Upper lobe of left lung (tissue), 4 donors: ENCODE data around the gene CARD9.

Experiments
- EP300 ChIP-seq, 4 donors: sonication (generic); formaldehyde crosslinking; IDR thresholded peaks; one replicate each; pipeline ENCODE4 v1.5.1; 2017; ENCODE audit warnings: antibody characterized with exemption in 4 of 4, control low read depth in 2 of 4
- POLR2A ChIP-seq, 4 donors: fragments of 450-650 bp; IDR thresholded peaks; one replicate each; pipeline ENCODE4 v1.5.1; 2016 to 2017; ENCODE audit warnings: antibody characterized with exemption in 4 of 4, mild to moderate bottlenecking in 2 of 4
- TF ChIP-seq, protein P1 (sequence below), 6 experiments: fragments of 450-650 bp in 4 of 6; fragments of 200-600 bp in 2 of 6; sonication (generic) in 2 of 6; IDR thresholded peaks; one replicate each; pipeline ENCODE4 v1.5.1; 2016 to 2019; ENCODE audit warnings: antibody characterized with exemption in 6 of 6

DNA sequence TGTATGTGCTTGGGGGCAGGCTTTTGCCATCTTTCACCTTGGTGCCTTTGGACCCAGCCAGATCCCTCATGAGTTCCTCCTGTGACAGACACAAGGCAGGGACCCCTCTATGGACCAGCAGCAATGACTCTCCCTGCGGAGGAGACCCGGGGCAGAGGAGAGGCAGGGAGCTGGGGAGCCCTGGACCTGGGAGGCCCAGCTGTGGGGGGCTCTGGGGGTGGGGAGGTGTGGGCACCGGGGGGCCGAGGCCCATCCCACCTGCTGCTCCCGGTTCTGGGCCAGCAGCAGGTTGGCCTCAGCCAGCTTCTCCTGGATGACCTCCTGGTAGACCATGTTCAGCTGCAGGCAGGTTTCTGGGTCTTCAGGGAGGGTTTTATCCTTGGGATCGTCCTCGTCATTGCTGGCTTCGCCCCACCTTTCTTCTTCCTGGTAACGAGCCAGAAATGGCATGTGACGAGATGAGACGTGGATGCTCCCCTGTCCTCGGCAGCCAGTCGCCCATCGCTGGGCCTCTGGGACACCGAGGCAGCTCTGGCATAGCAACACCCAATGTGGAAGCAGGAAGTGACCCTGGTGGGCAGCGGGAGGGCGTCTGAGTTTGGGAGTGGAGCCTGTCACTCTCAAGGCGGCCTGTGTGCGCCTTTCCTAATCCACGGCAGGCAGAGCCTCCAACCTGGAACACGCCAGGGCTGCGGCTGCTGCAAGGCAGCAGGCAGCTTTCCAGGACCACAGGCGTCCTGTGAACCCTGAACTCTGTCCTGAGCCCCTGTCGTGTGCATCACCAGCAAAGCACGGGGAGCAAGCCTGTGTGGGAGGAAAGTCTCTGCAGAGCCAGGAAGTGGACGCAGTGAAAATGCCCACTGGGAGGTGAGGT lies 22.1 kb upstream of the CARD9 start:
- TF ChIP-seq EP300 (IDR thresholded peaks at IDR 0.05) (no peak), POLR2A (IDR thresholded peaks at IDR 0.05) (no peak)
- TF ChIP-seq, protein P1, sequence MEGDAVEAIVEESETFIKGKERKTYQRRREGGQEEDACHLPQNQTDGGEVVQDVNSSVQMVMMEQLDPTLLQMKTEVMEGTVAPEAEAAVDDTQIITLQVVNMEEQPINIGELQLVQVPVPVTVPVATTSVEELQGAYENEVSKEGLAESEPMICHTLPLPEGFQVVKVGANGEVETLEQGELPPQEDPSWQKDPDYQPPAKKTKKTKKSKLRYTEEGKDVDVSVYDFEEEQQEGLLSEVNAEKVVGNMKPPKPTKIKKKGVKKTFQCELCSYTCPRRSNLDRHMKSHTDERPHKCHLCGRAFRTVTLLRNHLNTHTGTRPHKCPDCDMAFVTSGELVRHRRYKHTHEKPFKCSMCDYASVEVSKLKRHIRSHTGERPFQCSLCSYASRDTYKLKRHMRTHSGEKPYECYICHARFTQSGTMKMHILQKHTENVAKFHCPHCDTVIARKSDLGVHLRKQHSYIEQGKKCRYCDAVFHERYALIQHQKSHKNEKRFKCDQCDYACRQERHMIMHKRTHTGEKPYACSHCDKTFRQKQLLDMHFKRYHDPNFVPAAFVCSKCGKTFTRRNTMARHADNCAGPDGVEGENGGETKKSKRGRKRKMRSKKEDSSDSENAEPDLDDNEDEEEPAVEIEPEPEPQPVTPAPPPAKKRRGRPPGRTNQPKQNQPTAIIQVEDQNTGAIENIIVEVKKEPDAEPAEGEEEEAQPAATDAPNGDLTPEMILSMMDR (IDR thresholded peaks at IDR 0.05), result no peak
